SK-N-SH (cell line): ENCODE data around the gene XRRA1. TPM values are rescaled to one million over a fixed set of nuclear protein-coding genes. Genes with fewer than 3 reads are reported as not detected.

Experiments
- CTCF ChIA-PET: fragments of 300-600, 350-600 bp; formaldehyde crosslinking; extraction: SDS; loops from one replicate; lab custom pipeline; 2021; lab: Yijun Ruan, JAX
- POLR2A ChIA-PET: fragments of 350-600 bp; sonication (Branson Sonifier 250); formaldehyde crosslinking; extraction: SDS; loops from one replicate; lab custom pipeline; 2020; ENCODE audit warnings: antibody characterized with exemption, inconsistent platforms; lab: Yijun Ruan, JAX
- DNase-seq: peaks from one replicate; pipeline ENCODE4 v3.0.0; 2012
- H2AFZ ChIP-seq: fragments of 200-600 bp; sonication (generic); 2 replicates; pipeline ENCODE4 v1.8.1; 2016; ENCODE audit warnings: antibody characterized with exemption, mild to moderate bottlenecking, low read depth
- H3F3A ChIP-seq: fragments of 200-600 bp; sonication (generic); replicated peaks from 2 replicates; pipeline ENCODE3; 2016; ENCODE audit warnings: antibody characterized with exemption, mild to moderate bottlenecking; ENCODE audit not compliant: insufficient read depth
- H3K27ac ChIP-seq, 2 experiments: fragments of 200-500 bp in 1 of 2; fragments of 200-600 bp in 1 of 2; sonication (Bioruptor generic) in 1 of 2; sonication (generic), shearing (Covaris generic) in 1 of 2; 2 replicates each; pipeline versions ENCODE4 v1.5.1 to v1.6.1; 2014 to 2016; ENCODE audit warnings: low read depth in 2 of 2, inconsistent platforms in 1 of 2, low read length in 1 of 2, mild to moderate bottlenecking in 1 of 2, mixed read lengths in 1 of 2
- H3K27me3 ChIP-seq: fragments of 200-600 bp; sonication (generic), shearing (Covaris generic); 2 replicates; pipeline ENCODE4 v1.6.1; 2016; ENCODE audit warnings: mixed run types; ENCODE audit not compliant: insufficient read depth
- H3K36me3 ChIP-seq, 2 experiments: fragments of 200-500 bp in 1 of 2; fragments of 200-600 bp in 1 of 2; sonication (Bioruptor generic) in 1 of 2; sonication (generic) in 1 of 2; replicated peaks in 1 of 2; 2 replicates each; pipeline versions ENCODE3 to v1.5.1; 2014 to 2016; ENCODE audit warnings: low read length in 1 of 2, mild to moderate bottlenecking in 1 of 2; ENCODE audit not compliant: insufficient read depth in 2 of 2, control insufficient read depth in 1 of 2
- H3K4me1 ChIP-seq, 2 experiments: fragments of 200-500 bp in 1 of 2; fragments of 200-600 bp in 1 of 2; sonication (Bioruptor generic) in 1 of 2; sonication (generic), shearing (Covaris generic) in 1 of 2; 2 replicates each; pipeline versions ENCODE4 v1.5.1 to v1.6.1; 2014 to 2016; ENCODE audit warnings: low read depth in 1 of 2, low read length in 1 of 2, mixed run types in 1 of 2; ENCODE audit not compliant: insufficient read depth in 2 of 2, control insufficient read depth in 1 of 2
- H3K4me2 ChIP-seq: fragments of 200-600 bp; sonication (generic), shearing (Covaris generic); 2 replicates; pipeline ENCODE4 v1.6.1; 2017; ENCODE audit warnings: mixed run types
- H3K4me3 ChIP-seq, 2 experiments: fragments of 200-500 bp in 1 of 2; fragments of 200-600 bp in 1 of 2; sonication (Bioruptor generic) in 1 of 2; sonication (generic), shearing (Covaris generic) in 1 of 2; 2 replicates each; pipeline versions ENCODE4 v1.5.1 to v1.8.1; 2014 to 2016; ENCODE audit warnings: low read depth in 2 of 2, inconsistent platforms in 1 of 2, low read length in 1 of 2, mild to moderate bottlenecking in 1 of 2, mixed read lengths in 1 of 2, moderate library complexity in 1 of 2
- H3K79me2 ChIP-seq: fragments of 200-600 bp; sonication (generic); 2 replicates; pipeline ENCODE4 v1.8.1; 2017; ENCODE audit warnings: mild to moderate bottlenecking; ENCODE audit not compliant: insufficient read depth
- H3K9ac ChIP-seq: fragments of 200-600 bp; sonication (generic); 2 replicates; pipeline ENCODE4 v1.6.1; 2017; ENCODE audit warnings: mixed run types
- H3K9me2 ChIP-seq: fragments of 200-600 bp; sonication (generic); 2 replicates; pipeline ENCODE4 v1.6.1; 2017; ENCODE audit warnings: mixed run types
- H3K9me3 ChIP-seq: fragments of 200-600 bp; sonication (generic); 2 replicates; pipeline ENCODE4 v1.6.1; 2017; ENCODE audit warnings: mixed run types, mild to moderate bottlenecking, moderate library complexity
- H4K20me1 ChIP-seq: fragments of 200-600 bp; sonication (generic); 2 replicates; pipeline ENCODE4 v1.6.1; 2017; ENCODE audit warnings: mild to moderate bottlenecking, mixed run types; ENCODE audit not compliant: insufficient read depth
- CHD2 ChIP-seq: fragments of 150-350 bp; IDR thresholded peaks from 2 replicates; pipeline ENCODE4 v1.6.1; 2018; ENCODE audit warnings: low read length; ENCODE audit not compliant: partially characterized antibody
- ELF1 ChIP-seq: IDR thresholded peaks from 2 replicates; pipeline ENCODE4 v1.4.0; 2012
- EP300 ChIP-seq, 2 experiments: IDR thresholded peaks; 2 replicates each; pipeline versions ENCODE4 v1.4.0 to v1.6.1; 2012; ENCODE audit warnings: borderline replicate concordance in 1 of 2, low read depth in 1 of 2, low read length in 1 of 2
- EZH2phosphoT487 ChIP-seq: fragments of 200-600 bp; sonication (generic); IDR thresholded peaks from 2 replicates; pipeline ENCODE4 v1.6.1; 2017; ENCODE audit warnings: low read depth, mixed run types, mild to moderate bottlenecking, antibody characterized with exemption, moderate library complexity, borderline replicate concordance
- FOXJ3 ChIP-seq: sonication (generic); formaldehyde crosslinking; IDR thresholded peaks from 2 replicates; pipeline ENCODE4 v1.5.1; 2020; ENCODE audit warnings: mild to moderate bottlenecking, missing genetic modification reagents
- FOXM1 ChIP-seq: IDR thresholded peaks from 2 replicates; pipeline ENCODE4 v1.4.0; 2012; ENCODE audit warnings: low read depth, mild to moderate bottlenecking
- GABPA ChIP-seq: IDR thresholded peaks from 2 replicates; pipeline ENCODE4 v1.4.0; 2012; ENCODE audit warnings: low read depth, mild to moderate bottlenecking
- SIN3A ChIP-seq: IDR thresholded peaks from 2 replicates; pipeline ENCODE4 v1.6.1; 2012; ENCODE audit warnings: low read depth, mild to moderate bottlenecking, low read length, moderate library complexity, borderline replicate concordance
- TEAD4 ChIP-seq: IDR thresholded peaks from 2 replicates; pipeline ENCODE4 v1.4.0; 2012; ENCODE audit warnings: mild to moderate bottlenecking, borderline replicate concordance; ENCODE audit not compliant: insufficient read depth
- WGBS: methylation state at CpG from one replicate; pipeline ENCODE4 v1.1.6; 2017; ENCODE audit warnings: low lambda C conversion rate; 5-methylcytosine and 5-hydroxymethylcytosine counted together
- polyA plus RNA-seq, 3 experiments: library from polyadenylated mRNA; depleted of rRNA; stranded (reverse); fragments of >200 nt; gene quantifications; 2 replicates each; pipeline ENCODE4 v1.2.3, GENCODE V29; 2012
- TF ChIP-seq, protein P1 (sequence below): fragments of 150-350 bp; IDR thresholded peaks from 2 replicates; pipeline ENCODE4 v1.6.1; 2016; ENCODE audit warnings: mild to moderate bottlenecking, low read depth, low read length
- TF ChIP-seq, protein P2 (sequence below): fragments of 150-350 bp; IDR thresholded peaks from 2 replicates; pipeline ENCODE4 v1.6.1; 2017; ENCODE audit warnings: antibody characterized with exemption, low read length, low read depth, borderline replicate concordance
- TF ChIP-seq, protein P3 (sequence below): fragments of 200-600 bp; sonication (generic); IDR thresholded peaks from 2 replicates; pipeline ENCODE4 v1.6.1; 2017; ENCODE audit warnings: antibody characterized with exemption, mild to moderate bottlenecking, moderate library complexity

XRRA1 gene
- polyA plus RNA-seq, 1 of the 3 experiments (the other 2 are of a cell fraction), result 12.9 TPM

- TF ChIP-seq, protein P1, sequence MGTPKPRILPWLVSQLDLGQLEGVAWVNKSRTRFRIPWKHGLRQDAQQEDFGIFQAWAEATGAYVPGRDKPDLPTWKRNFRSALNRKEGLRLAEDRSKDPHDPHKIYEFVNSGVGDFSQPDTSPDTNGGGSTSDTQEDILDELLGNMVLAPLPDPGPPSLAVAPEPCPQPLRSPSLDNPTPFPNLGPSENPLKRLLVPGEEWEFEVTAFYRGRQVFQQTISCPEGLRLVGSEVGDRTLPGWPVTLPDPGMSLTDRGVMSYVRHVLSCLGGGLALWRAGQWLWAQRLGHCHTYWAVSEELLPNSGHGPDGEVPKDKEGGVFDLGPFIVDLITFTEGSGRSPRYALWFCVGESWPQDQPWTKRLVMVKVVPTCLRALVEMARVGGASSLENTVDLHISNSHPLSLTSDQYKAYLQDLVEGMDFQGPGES, result no peak
These were observed 5.3 kb upstream of the XRRA1 start (continued) for GRCh38 chr11:74954199-74954598.

DNA sequence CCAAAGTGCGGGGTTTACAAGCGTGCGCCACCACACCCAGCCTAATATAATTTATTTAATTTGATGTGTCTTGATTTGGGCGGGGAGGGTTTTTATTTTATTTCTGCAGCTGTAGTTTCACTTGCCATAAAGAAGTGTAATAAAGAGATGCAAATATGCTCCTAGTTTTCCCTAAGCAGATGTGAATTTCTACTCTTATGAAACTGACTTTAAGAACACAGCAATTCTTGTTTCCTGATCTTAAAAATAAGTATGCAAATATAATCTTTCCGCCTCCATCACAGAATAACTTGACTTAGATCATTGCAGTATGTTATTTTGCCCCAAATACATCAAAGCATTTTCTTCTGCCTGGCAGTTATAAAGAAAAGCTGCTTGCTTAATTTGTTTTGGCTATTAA lies 4.6 kb upstream of the XRRA1 start:
- WGBS, result 98% methylated on average over 5 of the region's 5 CpGs
- CTCF ChIA-PET, result interaction anchor here (1.7 to 1.9 kb wide), 4 partner anchors 23 to 295 kb away, joined by 3 to 8 read pairs (median 6); no protein-coding TSS in a partner anchor

GRCh38 chr11:74952752-74953151 lies 3.9 kb upstream of the XRRA1 start:
- H3K9ac ChIP-seq, result no peak overlapping the region
- H3K4me2 ChIP-seq, result no peak overlapping the region
- H3K27ac ChIP-seq, result no peak overlapping the region
- H2AFZ ChIP-seq, result no peak overlapping the region
- H3K4me1 ChIP-seq, result peaks cover 3 to 4% of the 10 kb centered on the region in 2 experiments; a peak in 3 of 4 replicates
- peaks cover 3% of the 10 kb centered on the region for H3F3A ChIP-seq
- no peaks in the 10 kb centered on the region for H3K27me3 ChIP-seq
- ChIA-PET CTCF (interaction anchor here (1.7 to 1.9 kb wide), 3 partner anchors 70 to 296 kb away, joined by 3 to 7 read pairs (median 6); no protein-coding TSS in a partner anchor), POLR2A (no interaction called here)
- 72% methylated on average over 2 of the region's 2 CpGs for WGBS
- DNase-seq, result no peak
- H3K9me3 ChIP-seq, result no peaks in the 10 kb centered on the region
- peaks cover 15 to 42% of the 10 kb centered on the region in 2 experiments for H3K36me3 ChIP-seq
- TF ChIP-seq SIN3A (no peak), TEAD4 (no peak), FOXJ3 (CRISPR knock-in tag) (no peak), EP300 (IDR thresholded peaks at IDR 0.05; ENCODE audit: borderline replicate concordance in 1 of 2, low read depth in 1 of 2, low read length in 1 of 2) (no peak), CHD2 (no peak)
- TF ChIP-seq, protein P2, sequence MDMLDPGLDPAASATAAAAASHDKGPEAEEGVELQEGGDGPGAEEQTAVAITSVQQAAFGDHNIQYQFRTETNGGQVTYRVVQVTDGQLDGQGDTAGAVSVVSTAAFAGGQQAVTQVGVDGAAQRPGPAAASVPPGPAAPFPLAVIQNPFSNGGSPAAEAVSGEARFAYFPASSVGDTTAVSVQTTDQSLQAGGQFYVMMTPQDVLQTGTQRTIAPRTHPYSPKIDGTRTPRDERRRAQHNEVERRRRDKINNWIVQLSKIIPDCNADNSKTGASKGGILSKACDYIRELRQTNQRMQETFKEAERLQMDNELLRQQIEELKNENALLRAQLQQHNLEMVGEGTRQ, result no peak
- peaks cover 28% of the 10 kb centered on the region for H4K20me1 ChIP-seq
- H3K79me2 ChIP-seq, result peaks cover 95% of the 10 kb centered on the region
- H3K4me3 ChIP-seq, result no peak overlapping the region
- H3K9me2 ChIP-seq, result no peaks in the 10 kb centered on the region

More for the DNA sequence above, 4.6 kb upstream of the XRRA1 start:
- Histone ChIP-seq H4K20me1 (peaks cover 34% of the 10 kb centered on the region), H3F3A (peaks cover 3% of the 10 kb centered on the region), H3K4me3 (no peak overlapping the region), H3K4me1 (peaks cover 0 to 3% of the 10 kb centered on the region in 2 experiments; a peak in 3 of 4 replicates), H3K9ac (no peak overlapping the region), H3K4me2 (no peak overlapping the region), H3K9me2 (no peaks in the 10 kb centered on the region), H2AFZ (no peak overlapping the region), H3K9me3 (no peaks in the 10 kb centered on the region), H3K36me3 (peaks cover 15 to 42% of the 10 kb centered on the region in 2 experiments), H3K27me3 (no peaks in the 10 kb centered on the region), H3K27ac (no peak overlapping the region), H3K79me2 (peaks cover 95% of the 10 kb centered on the region)
- no peak for TF ChIP-seq FOXM1
- TF ChIP-seq EZH2phosphoT487, result no peak
- no peak for TF ChIP-seq GABPA
- no peak for TF ChIP-seq ELF1
- TF ChIP-seq, protein P2, result no peak
- TF ChIP-seq SIN3A, result no peak
- TF ChIP-seq, protein P3, sequence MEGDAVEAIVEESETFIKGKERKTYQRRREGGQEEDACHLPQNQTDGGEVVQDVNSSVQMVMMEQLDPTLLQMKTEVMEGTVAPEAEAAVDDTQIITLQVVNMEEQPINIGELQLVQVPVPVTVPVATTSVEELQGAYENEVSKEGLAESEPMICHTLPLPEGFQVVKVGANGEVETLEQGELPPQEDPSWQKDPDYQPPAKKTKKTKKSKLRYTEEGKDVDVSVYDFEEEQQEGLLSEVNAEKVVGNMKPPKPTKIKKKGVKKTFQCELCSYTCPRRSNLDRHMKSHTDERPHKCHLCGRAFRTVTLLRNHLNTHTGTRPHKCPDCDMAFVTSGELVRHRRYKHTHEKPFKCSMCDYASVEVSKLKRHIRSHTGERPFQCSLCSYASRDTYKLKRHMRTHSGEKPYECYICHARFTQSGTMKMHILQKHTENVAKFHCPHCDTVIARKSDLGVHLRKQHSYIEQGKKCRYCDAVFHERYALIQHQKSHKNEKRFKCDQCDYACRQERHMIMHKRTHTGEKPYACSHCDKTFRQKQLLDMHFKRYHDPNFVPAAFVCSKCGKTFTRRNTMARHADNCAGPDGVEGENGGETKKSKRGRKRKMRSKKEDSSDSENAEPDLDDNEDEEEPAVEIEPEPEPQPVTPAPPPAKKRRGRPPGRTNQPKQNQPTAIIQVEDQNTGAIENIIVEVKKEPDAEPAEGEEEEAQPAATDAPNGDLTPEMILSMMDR, result no peak
- DNase-seq, result no peak
- POLR2A ChIA-PET, result no interaction called here
